ENCODE measurements around the gene CLN6. TPM values are rescaled to one million over a fixed set of nuclear protein-coding genes. Genes with fewer than 3 reads are reported as not detected.
"Not testable (repeated sequence)": the region's sequence is repeated elsewhere in the genome, so short reads cannot be mapped to it uniquely, and the experiment has no call there.

The CLN6 gene
- total RNA-seq, 1 experiment from 2014 or later: 22.7 TPM

DNA sequence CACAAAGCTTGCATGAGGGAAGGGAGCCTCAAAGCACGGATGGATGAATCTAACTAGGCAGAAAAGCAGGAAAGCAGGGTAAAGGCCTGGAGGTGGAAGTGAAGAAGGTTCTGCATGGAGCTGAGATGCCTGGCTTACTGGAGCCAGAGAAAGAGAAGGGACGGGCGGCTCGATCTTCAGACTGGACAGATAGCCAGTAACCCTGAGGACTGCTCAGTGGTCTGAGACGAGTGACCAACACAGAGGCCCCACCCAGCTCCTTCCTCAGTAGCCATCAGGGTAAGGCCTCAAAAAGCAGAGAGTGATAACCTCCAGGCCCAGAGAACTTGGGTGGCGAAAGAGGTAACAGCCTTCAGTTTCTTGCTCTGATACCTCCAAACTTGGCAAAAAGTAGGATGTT is 6.4 kb downstream of the CLN6 start:
- DNase-seq (ENCODE audit: low read depth): no peak

DNA sequence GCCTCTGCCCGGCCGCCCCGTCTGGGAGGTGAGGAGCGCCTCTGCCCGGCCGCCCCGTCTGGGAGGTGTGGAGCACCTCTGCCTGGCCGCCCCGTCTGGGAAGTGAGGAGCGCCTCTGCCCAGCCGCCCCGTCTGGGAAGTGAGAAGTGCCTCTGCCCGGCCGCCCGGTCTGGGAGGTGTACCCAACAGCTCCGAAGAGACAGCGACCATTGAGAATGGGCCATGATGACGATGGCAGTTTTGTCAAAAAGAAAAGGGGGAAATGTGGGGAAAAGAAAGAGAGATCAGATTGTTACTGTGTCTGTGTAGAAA is 7.1 kb downstream of the CLN6 start:
- DNase-seq (ENCODE audit: low read depth): not testable (repeated sequence)

DNA sequence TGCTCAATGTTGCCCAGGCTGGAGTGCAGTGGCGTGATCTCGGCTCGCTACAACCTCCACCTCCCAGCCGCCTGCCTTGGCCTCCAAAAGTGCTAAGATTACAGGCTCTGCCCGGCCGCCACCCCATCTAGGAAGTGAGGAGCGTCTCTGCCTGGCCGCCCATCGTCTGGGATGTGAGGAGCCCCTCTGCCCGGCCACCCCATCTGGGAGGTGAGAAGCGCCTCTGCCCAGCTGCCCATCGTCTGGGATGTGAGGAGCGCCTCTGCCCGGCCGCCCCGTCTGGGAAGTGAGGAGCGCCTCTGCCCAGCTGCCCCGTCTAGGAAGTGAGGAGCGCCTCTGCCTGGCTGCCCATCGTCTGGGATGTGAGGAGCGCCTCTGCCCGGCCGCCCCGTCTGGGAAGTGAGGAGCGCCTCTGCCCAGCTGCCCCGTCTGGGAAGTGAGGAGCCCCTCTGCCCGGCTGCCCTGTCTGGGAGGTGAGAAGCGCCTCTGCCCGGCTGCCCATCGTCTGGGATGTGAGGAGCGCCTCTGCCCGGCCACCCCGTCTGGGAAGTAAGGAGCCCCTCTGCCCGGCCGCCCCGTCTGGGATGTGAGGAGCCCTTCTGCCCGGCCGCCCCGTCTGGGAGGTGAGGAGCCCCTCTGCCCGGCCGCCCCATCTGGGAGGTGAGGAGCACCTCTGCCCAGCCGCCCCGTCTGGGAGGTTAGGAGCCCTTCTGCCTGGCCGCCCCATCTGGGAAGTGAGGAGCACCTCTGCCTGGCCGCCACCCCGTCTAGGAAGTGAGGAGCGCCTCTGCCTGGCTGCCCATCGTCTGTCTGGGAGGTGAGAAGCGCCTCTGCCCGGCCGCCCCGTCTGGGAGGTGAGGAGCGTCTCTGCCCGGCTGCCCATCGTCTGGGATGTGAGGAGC is 7.7 kb downstream of the CLN6 start:
- DNase-seq (ENCODE audit: low read depth): not testable (repeated sequence)

DNA sequence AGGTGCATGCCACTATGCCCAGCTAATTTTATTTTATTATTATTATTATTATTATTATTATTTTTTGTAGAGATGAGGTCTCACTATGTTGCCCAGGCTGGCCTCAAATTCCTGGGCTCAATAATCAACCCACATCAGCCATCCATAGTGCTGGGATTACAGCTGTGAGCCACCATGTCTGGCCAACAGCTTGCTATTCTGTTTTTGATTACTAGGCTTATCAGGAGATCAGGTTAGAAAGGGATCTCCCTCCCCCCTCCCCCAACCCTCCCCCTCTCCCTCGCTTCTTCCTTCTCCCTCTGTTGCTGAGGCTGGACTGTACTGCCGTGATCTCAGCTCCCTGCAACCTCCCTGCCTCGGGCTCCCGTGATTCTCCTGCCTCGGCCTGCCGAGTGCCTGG is 8.6 kb downstream of the CLN6 start:
- no peak for DNase-seq (ENCODE audit: low read depth)

DNA sequence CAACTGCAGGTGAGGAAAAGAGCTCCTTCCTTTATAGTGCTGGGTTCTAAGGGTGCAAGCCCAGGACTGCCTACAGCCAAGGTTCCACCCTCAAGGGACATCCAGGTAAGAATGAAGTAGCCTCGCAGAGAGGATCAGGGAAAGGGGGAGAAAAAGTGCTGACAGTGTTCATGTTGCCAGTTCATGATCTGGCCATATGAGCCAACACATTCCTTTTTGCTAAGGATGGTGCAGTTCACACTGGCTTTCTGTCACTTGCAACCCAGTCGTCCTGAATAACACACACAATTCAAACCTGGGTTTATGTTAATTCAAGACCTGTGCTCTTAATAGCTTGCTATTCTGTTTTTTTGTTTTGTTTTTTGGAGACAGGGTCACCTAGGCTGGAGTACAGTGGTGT is 9.0 kb downstream of the CLN6 start:
- no peak for DNase-seq (ENCODE audit: low read depth)

DNA sequence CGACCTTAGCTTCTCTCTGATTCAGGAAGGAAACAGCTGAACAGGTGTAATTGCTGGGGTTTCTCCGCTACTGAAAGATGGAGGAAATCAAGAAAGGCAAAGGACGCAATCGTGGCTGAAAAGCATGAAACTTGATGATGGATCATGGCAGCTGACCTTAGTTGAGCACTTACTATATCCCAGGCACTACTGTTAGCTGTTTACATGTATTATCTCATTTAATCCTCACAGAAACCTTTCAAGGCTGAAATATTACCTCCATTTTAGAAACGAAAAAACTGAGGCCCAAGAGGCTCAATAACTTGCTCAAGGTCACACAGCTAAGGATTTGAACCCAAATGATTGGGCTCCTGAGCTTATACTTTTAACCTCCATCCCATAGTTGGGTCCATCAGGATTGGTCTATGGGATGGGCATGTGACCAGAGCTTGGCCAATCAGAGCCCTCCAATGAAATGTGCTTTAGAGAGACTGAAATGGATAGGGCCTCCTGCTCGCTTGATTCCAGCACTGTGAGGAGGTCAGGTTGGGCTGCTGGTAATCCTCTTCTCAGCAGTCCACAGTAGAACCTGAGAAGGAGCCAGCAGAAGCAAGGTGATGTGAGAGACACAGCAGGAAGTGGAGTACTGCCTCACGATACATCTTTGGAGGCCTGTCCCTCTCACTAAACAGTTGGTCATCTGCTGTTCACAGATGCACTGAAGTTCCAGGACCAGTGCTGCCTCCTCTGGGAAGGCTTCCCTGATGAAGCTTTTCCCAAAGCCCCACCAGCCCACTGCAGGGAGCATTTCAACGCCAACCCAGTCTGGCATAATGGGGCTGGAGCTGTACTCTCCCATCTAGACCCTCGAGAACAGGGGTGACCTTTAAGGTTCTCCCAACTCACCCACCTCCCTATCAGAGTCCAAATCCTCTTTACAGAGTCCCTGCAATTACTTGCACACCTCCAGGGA is 10.4 kb downstream of the CLN6 start:
- DNase-seq (ENCODE audit: low read depth): no peak

DNA sequence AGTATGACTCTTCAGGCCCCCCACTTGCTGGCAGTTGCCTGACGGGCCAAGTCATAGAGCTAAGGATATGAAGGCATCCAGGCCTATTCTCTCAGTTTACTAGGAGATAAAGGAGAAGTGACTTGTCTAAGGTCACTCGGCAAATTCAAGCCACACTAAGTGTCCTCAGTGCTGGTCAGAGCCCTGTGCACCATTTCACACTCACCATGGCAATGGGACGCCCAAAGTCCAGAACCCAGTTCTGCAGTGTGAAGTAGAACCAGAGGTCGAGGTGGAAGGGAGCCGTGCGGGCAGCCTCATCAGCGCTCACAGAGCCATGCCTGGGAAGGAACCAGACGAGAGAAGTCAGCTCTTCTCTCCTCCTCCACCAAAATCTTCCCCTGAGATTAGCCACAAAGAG is 11.2 kb downstream of the CLN6 start:
- DNase-seq (ENCODE audit: low read depth): no peak

DNA sequence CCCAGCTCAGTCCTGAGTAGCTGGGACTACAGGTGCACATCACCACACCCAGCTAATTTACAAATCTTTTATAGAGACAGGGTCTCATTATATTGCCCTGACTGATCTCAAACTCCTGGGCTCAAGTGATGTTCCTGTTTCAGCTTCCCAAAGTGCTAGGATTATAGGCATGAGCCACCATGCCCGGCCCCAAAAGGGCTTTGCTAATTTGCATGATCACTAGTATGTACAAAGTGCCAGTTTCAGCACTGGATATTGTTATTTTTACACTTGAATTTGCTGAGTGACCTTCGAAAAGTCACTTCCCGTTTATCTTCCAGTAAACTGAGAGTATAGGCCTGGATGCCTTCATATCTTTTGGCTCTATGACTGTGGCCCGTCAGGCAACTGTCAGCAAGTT is 12.2 kb downstream of the CLN6 start:
- DNase-seq (ENCODE audit: low read depth): no peak

DNA sequence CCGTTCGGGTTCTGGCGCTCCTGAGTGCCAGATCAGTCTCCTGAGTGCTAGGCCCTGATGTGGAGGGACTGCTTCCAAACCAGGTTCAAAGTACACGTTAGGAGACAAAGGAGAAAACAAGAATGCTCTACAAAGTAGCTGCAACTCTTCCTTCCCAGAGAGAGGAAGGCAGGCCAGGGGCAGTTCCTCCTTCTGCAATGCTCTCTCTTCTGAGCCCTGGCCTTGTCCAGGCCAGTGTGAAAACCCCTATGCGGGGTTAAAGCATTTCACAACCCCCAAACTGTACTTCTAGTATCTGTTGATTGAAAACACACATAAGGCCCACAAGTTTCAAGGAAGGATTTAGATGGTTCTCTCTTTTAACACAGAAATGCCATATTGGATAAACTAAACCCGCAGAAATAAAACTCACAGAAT is 14.7 kb downstream of the CLN6 start:
- DNase-seq (ENCODE audit: low read depth): no peak

DNA sequence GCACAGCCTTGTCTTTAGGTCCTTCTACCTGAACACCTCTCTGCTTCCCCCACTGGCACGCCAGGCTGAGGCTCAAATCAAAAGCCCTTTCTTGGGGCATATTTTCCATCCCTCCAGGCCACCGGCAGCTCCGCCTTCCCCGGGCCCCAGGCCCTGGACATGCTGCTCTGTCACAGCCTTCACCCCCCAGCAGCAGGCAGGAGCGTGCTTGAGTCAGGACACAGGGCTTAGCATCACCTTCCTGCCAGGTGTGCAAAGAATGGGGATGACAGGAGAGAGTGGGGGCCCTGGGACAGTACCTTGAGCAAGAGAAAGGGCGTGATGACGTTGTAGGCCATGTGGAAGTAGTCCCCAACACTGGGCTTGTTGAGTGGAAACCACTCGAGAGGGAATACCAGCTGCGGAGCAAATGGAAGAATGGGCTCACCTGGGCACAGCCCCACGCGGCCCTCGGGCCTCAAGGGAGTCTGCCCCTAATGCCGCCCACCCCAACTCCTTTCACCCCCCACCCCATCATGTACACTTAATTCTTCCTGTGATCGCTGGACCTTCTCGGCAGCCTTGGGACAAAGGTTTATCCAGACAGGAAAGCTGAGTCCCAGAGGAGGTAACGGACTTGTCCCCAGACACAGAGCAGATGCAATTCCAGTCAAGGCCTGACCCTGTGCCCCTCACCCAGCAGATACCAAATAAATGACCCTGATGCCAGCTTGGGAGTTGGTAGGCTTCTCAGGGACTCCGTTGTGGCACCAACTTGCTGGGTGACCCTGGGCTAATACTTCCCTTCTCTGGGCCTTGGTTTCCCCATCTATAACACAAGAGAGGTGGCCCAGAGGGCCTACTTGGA is 15.3 kb downstream of the CLN6 start:
- DNase-seq (ENCODE audit: low read depth): no peak

DNA sequence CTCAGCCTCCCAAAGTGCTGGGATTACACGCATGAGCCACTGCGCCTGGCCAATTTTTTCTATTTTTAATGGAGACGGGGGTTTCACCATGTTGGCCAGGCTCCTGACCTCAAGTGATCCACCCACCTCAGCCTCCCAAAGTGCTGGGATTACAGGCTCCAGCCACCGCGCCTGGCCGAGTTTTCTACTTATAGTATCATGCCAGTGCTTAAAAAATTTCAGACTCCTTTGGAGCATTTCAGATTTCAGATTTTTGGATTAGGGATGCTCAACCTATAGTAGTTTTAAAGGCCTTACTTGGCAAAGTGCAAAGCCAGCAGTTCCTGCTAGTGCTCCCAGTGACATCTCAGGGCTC is 16.1 kb downstream of the CLN6 start:
- not testable (repeated sequence) for DNase-seq (ENCODE audit: low read depth)

DNA sequence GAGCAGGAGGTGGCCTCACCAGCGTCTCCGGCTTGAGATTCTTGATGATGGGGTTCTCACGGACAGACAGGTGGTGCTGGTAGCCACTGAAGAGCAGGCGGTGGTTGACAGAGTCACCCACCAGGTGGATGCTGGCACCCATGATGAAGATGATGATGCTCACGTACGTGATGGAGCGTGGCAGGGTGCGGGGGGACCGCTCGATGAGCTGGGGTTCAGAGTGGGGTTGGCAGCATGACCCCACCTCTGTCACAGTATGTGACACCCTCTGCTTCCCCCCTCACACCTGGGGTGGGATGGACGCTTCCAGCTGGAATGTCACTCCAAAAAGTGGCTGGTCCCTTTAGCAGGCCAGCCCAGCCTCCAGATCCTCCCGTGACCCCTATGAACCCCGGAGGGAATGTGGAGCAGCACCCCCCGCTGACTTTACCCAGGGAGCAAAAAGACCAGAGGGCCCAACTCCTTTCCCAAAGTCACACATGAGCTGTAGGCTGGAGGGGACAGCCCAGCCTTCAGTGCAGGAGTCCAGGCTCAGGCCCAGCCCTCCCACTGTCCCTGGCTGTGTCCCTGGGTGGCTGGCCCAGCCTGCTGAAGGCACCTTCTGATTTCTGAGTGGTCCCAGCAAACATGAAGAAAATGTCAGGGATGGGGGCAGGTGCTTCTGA is 17.7 kb downstream of the CLN6 start:
- DNase-seq (ENCODE audit: low read depth): no peak

DNA sequence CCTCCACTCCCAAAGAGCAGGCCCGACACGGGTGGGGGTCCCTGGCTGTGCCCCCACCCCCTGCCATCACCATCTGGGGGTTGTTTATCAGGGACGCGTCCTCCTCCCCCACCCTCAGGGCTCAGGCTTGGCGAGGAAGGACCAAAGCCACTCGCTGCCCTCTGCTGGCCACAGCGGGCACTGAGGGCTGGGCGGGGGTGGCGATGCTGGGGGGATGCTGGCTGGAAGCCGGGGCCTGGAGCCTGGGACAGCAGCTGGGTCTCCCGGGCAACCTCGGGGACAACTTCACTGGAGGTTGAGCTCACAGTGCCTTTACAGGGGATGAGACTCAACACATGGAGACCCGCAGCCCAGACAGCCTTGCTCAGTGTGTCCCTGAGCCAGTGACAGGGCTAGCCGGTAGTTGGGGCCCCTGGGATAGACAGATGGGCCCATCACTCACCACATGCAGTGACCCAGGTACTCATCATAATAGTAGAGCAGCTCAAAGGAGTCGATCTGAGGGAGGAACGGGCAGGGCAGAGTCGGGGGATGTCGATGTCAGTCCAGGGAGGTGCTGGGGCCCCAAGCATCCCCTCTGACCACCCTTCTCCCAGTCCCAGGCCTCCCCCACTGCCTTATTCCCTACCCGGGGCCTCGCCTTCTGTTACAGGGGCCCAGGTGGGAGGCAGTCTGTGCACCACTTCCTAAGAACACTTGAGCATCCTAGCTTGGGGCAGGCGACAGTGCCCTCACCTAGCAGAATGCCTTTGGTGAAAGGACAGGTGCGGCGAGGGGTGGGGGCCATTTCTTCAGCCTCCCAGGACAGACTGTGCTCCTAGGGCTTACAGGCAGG is 18.5 kb downstream of the CLN6 start:
- peak; percentile 29 for DNase-seq (ENCODE audit: low read depth)

DNA sequence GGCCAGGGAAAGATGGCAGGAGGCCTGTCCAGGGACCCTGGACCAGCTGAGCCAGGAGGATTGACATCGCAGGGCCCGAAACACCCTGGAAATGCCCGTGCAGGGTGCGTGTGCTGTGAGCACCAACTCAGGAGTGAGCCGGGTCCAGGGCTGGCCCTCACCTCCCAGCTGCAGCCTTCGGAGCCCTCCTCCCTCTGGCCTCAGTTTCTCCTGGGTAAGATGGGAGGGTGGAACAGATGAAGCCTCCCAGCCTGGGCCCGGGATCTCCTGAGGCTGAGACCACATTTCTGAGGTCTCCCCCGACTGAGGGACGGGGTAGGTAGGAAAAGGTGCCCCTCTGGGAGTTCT is 19.1 kb downstream of the CLN6 start:
- no peak for DNase-seq (ENCODE audit: low read depth)

DNA sequence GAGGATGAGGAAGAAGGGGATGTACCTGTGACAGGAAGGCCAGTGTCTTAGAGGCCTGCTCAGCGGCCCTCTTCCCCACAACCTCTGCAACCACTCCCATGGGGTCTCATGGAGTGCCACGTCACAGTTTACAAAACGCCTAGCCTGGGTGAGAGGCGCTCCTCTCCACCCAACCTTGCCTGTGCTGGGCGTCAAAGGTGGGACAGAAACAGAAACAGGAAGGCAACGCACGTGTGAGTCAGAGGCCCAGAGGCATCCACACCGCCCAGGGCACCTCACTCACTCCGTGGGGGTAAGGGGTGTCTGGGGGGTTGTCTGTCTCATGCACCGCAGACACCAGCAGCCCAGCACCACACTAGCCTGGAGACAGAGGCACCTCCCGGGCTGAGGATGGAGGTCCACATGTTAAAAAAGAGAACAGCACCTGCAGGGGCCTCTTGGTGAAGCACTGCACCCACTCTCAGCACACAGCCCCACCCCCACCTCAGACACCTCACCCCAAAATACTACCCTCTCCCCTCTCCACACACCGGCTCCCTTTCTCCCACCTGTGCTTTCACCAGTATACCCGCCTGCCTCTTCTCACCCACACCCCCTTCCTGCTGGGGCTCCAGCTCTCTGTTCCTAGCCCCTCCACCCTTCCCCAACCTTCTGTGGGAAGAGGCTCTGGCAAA is 19.7 kb downstream of the CLN6 start:
- no peak for DNase-seq (ENCODE audit: low read depth)

DNA sequence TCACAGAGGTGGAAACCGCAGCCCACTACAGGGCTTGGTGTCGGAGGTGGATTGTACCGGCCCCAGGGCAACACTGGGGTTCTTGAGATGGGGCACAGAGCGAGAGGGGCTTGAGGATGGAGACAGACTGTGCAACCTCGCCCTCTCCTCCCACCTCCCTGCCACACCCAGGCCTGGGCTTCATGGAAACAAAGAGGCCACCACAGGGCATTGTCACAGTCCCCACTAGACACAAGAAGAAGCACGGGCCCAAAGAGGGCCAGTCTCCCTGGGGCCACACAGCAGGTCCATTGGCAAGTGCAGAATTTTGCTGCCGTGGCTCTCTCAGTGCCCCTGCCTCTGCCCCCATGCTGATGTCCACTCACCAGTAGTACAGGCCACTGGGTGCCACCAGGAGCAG is 20.3 kb downstream of the CLN6 start:
- no peak for DNase-seq (ENCODE audit: low read depth)

DNA sequence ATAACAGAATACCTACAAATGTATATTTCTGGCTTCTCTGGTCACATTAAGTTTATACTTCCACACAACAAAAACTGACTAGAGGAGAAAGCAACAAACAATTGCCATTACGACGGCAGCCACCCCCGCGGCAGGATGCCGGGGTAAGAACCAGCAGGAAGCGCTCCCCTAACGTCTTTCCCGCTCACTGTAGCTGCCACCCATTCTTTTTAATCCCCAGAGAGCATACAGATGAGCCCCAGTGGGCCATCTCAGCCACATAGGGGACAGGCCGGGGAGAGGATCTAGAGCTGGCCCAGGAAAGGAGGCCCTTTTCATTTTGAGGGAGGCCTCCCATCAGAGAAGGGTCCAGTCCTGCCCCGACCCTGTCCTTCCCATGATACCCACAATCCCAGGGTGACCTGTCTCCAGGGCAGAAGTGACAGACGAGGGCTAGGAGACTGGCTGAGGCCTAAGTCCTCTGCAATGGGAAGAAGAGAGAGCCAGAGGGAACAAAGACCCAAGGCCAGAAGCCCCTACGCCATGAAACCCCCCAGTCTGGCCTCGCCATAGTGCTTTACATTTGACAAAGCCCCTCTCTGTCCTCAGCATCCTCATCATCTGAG is 20.8 kb downstream of the CLN6 start:
- DNase-seq (ENCODE audit: low read depth): no peak

DNA sequence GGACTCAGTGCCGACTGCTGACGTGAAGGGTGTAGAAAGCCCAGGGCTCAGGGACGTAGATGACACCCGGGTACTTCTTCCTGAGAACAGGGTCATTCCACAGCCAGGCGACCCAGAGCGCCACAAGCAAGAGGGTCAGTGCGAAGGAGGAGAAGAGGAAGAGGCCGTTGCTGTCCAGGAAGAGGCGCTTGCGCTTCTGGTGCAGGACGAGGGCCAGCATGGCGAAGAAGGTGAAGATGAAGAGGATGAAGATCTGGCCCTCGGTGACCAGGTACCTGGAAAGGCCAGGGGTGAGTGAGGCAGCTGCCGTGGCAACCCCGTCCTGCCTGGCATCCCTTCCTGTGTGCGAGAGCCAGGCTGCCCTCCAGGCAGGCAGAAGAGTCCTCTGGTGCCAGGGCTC is 21.4 kb downstream of the CLN6 start:
- DNase-seq (ENCODE audit: low read depth): no peak

DNA sequence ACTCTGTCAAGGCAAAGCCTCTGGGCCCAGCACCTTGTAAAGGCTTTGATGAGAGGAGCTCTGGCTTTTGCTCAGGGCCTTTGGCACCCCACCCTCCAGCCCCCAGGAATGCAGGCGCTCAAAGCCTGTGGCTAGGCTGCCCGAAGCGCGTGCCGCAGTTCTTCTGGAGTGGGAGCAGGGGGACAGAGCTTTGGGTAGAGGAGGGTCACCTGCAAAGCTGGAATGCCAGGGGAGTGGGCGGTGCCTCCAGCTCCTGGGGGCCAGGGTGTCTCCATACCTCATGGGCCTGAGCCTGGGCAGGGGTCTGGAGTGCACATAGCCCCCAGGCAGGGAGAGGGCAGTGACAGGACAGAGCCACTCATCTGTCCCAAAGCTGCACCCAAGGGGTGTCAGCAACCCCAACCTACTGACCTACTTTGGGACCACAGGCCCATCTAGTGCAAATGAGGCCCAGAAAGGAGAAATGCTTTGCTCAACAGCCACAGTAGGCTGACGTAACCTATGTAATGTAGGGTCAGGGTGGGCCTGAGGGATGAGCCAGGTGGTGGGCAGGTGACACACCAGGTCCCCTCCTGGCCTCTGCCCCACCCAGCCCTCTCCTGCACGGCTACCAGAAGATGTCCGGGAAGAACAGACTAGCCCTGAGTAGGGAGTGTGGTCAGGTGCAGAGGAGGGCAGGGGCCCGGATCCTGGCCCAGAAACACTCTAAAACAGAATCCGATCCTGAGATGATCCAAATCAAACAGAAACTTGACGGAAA is 22.2 kb downstream of the CLN6 start:
- DNase-seq (ENCODE audit: low read depth): no peak
